Measurements from ENCODE around the gene TMEM106B.

Gene TMEM106B

DNA sequence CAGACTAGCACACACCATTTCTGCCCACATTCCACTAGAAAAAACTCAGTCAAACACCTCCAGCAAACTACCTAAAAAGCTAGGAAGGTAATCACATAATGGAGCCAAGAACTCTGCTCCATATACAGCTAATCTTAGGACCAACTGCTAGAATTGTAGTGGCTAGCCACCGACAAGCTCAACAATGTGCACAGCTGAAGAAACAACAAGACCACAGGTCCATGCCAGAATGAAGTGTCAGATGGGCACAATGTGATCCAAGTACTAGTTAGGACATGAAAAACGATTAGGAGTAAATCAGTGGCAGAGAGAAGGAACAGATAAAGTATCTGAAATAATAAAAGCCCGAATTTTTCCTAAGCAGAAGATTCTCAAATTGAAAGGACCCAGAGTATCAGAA is 38.6 kb downstream of the TMEM106B start:
- no peak overlapping the region for H3K27ac ChIP-seq
- TF ChIP-seq, protein P1, sequence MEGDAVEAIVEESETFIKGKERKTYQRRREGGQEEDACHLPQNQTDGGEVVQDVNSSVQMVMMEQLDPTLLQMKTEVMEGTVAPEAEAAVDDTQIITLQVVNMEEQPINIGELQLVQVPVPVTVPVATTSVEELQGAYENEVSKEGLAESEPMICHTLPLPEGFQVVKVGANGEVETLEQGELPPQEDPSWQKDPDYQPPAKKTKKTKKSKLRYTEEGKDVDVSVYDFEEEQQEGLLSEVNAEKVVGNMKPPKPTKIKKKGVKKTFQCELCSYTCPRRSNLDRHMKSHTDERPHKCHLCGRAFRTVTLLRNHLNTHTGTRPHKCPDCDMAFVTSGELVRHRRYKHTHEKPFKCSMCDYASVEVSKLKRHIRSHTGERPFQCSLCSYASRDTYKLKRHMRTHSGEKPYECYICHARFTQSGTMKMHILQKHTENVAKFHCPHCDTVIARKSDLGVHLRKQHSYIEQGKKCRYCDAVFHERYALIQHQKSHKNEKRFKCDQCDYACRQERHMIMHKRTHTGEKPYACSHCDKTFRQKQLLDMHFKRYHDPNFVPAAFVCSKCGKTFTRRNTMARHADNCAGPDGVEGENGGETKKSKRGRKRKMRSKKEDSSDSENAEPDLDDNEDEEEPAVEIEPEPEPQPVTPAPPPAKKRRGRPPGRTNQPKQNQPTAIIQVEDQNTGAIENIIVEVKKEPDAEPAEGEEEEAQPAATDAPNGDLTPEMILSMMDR (conservative IDR thresholded peaks at IDR 0.05), result no peak
- TF ChIP-seq ZFX (IDR thresholded peaks at IDR 0.05), result no peak

- no peak overlapping the region for H3K27ac ChIP-seq
- no peak for TF ChIP-seq ZFX (IDR thresholded peaks at IDR 0.05)
- TF ChIP-seq, protein P1 (conservative IDR thresholded peaks at IDR 0.05), result no peak
These were observed 39.1 kb downstream of the TMEM106B start for GRCh38 chr7:12250232-12250631.

DNA sequence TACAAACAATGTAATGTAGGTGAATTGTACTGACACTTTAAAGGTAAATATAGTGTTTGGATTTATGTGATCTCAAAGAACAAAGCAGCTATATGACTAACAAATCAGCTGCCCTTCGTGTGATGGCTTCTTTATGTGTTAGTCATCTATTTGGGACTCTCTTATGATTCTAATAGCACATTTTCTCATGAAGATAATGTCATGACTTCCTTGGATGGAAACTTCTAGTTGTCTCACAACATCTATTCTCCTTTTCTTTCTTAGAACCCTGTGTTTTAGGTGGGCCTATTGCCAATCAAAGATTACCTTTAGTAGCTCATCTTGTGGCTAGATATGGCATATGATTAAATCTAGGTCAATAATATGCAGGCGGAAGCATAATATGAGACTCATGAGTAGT is 45.0 kb downstream of the TMEM106B start:
- no peak overlapping the region for H3K27ac ChIP-seq
- TF ChIP-seq, protein P1 (conservative IDR thresholded peaks at IDR 0.05), result no peak
- TF ChIP-seq ZFX (IDR thresholded peaks at IDR 0.05), result no peak

- no peak for TF ChIP-seq ZFX (IDR thresholded peaks at IDR 0.05)
- TF ChIP-seq, protein P1 (conservative IDR thresholded peaks at IDR 0.05), result no peak
- no peak overlapping the region for H3K27ac ChIP-seq
These were observed 46.5 kb downstream of the TMEM106B start for GRCh38 chr7:12257582-12257981.

GRCh38 chr7:12258074-12258473 is 47.0 kb downstream of the TMEM106B start:
- TF ChIP-seq, protein P1 (conservative IDR thresholded peaks at IDR 0.05), result no peak
- TF ChIP-seq ZFX (IDR thresholded peaks at IDR 0.05), result no peak

DNA sequence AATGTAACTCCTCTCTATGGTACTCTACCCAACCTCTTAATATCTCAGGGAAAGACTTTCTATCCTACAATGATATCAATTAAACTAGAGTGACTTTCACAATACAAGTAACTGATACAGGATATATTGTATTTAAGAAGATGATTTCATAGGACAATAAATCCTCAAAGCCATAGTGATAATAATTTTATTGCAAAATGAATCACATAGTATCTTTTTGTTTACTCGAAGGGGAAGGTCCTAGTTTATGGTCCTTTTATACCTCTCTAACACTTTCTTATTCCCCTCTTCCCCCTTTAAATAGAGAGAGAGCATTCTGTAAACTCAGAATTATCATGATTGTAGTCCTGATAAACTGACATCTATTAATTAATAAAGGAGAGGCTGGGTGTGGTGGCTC is 56.4 kb downstream of the TMEM106B start:
- H3K27ac ChIP-seq, result no peak overlapping the region
- TF ChIP-seq, protein P1 (conservative IDR thresholded peaks at IDR 0.05), result no peak
- no peak for TF ChIP-seq ZFX (IDR thresholded peaks at IDR 0.05)

More at GRCh38 chr7:12258074-12258473, 47.0 kb downstream of the TMEM106B start:
- no peak overlapping the region for H3K27ac ChIP-seq

DNA sequence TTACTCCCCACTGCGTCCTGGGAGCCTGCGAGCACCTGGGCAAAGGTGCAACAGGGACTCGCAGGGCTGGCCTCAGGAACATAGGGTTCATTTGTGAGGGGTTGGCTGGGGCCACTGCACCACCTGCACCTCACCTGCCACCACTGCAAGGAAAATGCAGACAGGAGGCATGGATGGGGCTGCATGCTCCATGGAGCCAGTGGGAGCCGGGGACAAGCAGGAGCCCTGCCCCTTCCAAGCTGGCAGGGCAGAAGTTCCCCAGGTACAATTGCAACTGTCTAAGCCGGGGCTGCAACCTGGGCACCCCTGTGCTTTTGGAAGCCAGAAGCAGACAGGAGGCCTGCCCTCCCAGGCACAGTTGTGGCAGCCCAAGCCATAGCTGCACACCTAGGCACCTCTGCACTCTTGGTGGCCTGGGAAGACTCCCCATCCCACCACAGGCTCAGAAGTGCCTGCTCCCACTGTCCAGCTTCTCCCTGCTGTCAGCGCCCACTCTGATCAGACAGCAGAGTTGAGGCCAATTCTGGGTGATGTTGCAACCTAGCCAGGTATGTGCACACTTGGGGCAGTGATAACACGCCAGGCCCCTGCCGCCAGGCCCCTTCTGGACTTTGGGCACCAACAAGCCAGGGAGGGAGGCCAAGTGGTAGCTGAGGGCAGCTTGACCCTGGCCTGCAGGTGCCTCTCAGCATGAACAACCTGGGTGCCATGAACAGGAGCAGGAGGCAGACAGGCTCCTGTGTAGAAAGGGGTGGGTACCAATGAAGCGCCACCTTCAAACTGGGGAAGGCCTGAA is 58.2 kb downstream of the TMEM106B start:
- TF ChIP-seq, protein P1 (conservative IDR thresholded peaks at IDR 0.05), result no peak
- no peak for TF ChIP-seq ZFX (IDR thresholded peaks at IDR 0.05)
- H3K27ac ChIP-seq, result no peak overlapping the region

All from C4-2B (cell line).